Naive B cell (primary cell): Measurements from ENCODE around the gene KEAP1. TPM values are rescaled to one million over a fixed set of nuclear protein-coding genes. Genes with fewer than 3 reads are reported as not detected.
"Not testable (repeated sequence)": the region's sequence is repeated elsewhere in the genome, so short reads cannot be mapped to it uniquely, and the experiment has no call there.

Source experiments
- ATAC-seq, 2 donors: fragments of 150-1000 bp; cut with Tn5 transposase; 2 replicates each; pipeline ENCODE4 v1.10.0; 2021; ENCODE audit warnings: low read depth in 2 of 2, mild to moderate bottlenecking in 2 of 2, moderate library complexity in 2 of 2
- DNase-seq: peaks from one replicate; pipeline ENCODE4 v3.0.0; 2022
- H3K27ac Mint-ChIP-seq, 6 donors: one replicate each; pipeline ENCODE4 v1.8.0; 2020 to 2022; ENCODE audit warnings: mild to moderate bottlenecking in 6 of 6, mixed read lengths in 6 of 6, moderate library complexity in 5 of 6, inconsistent platforms in 2 of 6
- H3K27me3 Mint-ChIP-seq, 3 donors: one replicate each; pipeline ENCODE4 v1.8.0; 2021 to 2022; ENCODE audit warnings: mixed read lengths in 3 of 3, mild to moderate bottlenecking in 1 of 3
- H3K36me3 Mint-ChIP-seq, 2 donors: one replicate each; pipeline ENCODE4 v1.8.0; 2020 to 2022; ENCODE audit warnings: mixed read lengths in 2 of 2, inconsistent platforms in 1 of 2, mild to moderate bottlenecking in 1 of 2
- H3K4me1 Mint-ChIP-seq, 3 donors: one replicate each; pipeline ENCODE4 v1.8.0; 2020 to 2022; ENCODE audit warnings: mixed read lengths in 3 of 3, inconsistent platforms in 1 of 3, mild to moderate bottlenecking in 1 of 3, moderate library complexity in 1 of 3
- H3K4me3 Mint-ChIP-seq, 8 donors: one replicate each; pipeline ENCODE4 v1.8.0; 2020 to 2022; ENCODE audit warnings: mild to moderate bottlenecking in 8 of 8, mixed read lengths in 8 of 8, moderate library complexity in 8 of 8, inconsistent platforms in 2 of 8
- H3K9me3 Mint-ChIP-seq, 7 donors: one replicate each; pipeline ENCODE4 v1.8.0; 2020 to 2022; ENCODE audit warnings: mixed read lengths in 7 of 7, mild to moderate bottlenecking in 5 of 7, inconsistent platforms in 2 of 7, moderate library complexity in 1 of 7
- polyA plus RNA-seq, 6 donors: library from polyadenylated mRNA; unstranded; fragments of 300-500 nt; fragmentation: Illumina TruSeq; gene quantifications; one replicate each; pipeline ENCODE4 v1.2.3, GENCODE V29; 2021; ENCODE audit warnings: low read depth in 6 of 6

The KEAP1 gene
- polyA plus RNA-seq, 6 donors from 2014 or later, result 0.18 to 9.8 (median 7.7) TPM

DNA sequence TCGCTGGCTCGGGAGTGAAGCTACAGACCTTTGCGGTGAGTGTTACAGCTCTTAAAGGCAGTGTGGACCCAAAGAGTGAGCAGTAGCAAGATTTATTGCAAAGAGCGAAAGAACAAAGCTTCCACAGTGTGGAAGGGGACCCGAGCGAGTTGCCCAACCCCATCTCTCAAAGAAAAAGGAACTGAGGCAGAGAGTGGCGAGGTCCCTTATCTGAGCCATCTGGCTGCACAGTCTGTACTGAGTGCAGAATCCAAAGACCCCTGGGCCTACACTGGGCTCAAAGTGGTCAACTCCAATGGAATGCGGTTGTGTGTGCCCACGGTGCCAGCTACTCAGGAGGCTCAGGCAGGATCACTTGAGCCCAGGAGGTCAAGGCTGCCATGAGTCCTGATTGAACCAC lies 35.9 kb upstream of the KEAP1 start:
- peak overlapping the region in 4 of 8 donors; percentile 6 to 52 (median 34) for H3K4me3 Mint-ChIP-seq
- DNase-seq, result not testable (repeated sequence)

GRCh38 chr19:10538204-10538983 lies 35.2 kb upstream of the KEAP1 start:
- Mint-ChIP-seq H3K36me3 (no peaks in the 10 kb centered on the region), H3K9me3 (no peaks in the 10 kb centered on the region), H3K27ac (no peak overlapping the region), H3K4me1 (peaks cover 0 to 12% (median 3%) of the 10 kb centered on the region in 3 donors), H3K4me3 (peak overlapping the region in 3 of 8 donors; percentile 6 to 52 (median 43)), H3K27me3 (peaks cover 16 to 30% (median 27%) of the 10 kb centered on the region in 3 donors)
- ATAC-seq, result no peak
- DNase-seq, result no peak

More for the DNA sequence above, 35.9 kb upstream of the KEAP1 start:
- not testable (repeated sequence) for H3K9me3 Mint-ChIP-seq, H3K36me3 Mint-ChIP-seq, ATAC-seq, H3K27ac Mint-ChIP-seq
- Mint-ChIP-seq H3K4me1 (peaks cover 0 to 13% (median 5%) of the 10 kb centered on the region in 3 donors), H3K27me3 (peaks cover 16 to 30% (median 27%) of the 10 kb centered on the region in 3 donors)

- H3K4me1 Mint-ChIP-seq, result peaks cover 0 to 10% (median 0%) of the 10 kb centered on the region in 3 donors
- no peak overlapping the region for H3K4me3 Mint-ChIP-seq
- H3K36me3 Mint-ChIP-seq, result no peaks in the 10 kb centered on the region
- no peak overlapping the region for H3K27ac Mint-ChIP-seq
- DNase-seq, result no peak
- H3K9me3 Mint-ChIP-seq, result no peaks in the 10 kb centered on the region
- peaks cover 16 to 31% (median 30%) of the 10 kb centered on the region in 3 donors for H3K27me3 Mint-ChIP-seq
- ATAC-seq, result no peak
Observed at GRCh38 chr19:10537668-10538067, 34.5 kb upstream of the KEAP1 start.

DNA sequence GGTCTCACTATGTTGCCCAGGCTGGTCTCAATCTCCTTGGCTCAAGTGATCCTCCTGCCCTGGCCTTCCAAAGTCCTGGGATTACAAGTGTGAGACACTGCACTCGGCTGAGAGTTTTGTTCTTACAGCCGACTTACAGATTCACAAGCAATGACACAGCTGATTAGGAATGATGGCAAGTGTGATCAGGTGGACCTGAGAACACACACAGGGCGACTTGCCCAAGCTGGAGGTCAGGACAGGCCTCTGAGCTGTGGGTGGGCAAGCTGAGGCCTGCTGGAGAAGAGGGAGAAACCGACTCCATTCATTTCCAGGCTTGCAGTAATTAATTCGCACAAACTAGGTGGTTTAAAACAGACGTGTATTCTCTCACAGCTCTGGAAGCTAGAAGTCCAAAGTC lies 32.5 kb upstream of the KEAP1 start:
- Mint-ChIP-seq H3K4me1 (peaks cover 0 to 10% (median 0%) of the 10 kb centered on the region in 3 donors), H3K27ac (no peak overlapping the region), H3K36me3 (peaks cover 0 to 4% of the 10 kb centered on the region in 2 donors), H3K9me3 (no peaks in the 10 kb centered on the region), H3K27me3 (peaks cover 12 to 37% (median 28%) of the 10 kb centered on the region in 3 donors), H3K4me3 (no peak overlapping the region)
- DNase-seq (no peak), ATAC-seq (no peak)

GRCh38 chr19:10533646-10534386 lies 30.7 kb upstream of the KEAP1 start:
- peaks cover 0 to 8% (median 0%) of the 10 kb centered on the region in 3 donors for H3K4me1 Mint-ChIP-seq
- H3K36me3 Mint-ChIP-seq, result peaks cover 0 to 4% of the 10 kb centered on the region in 2 donors
- peaks cover 9 to 23% (median 17%) of the 10 kb centered on the region in 3 donors for H3K27me3 Mint-ChIP-seq
- no peak overlapping the region for H3K27ac Mint-ChIP-seq
- ATAC-seq, result no peak
- no peaks in the 10 kb centered on the region for H3K9me3 Mint-ChIP-seq
- no peak for DNase-seq
- peak overlapping the region in 1 of 8 donors; percentile 63 for H3K4me3 Mint-ChIP-seq

- H3K27ac Mint-ChIP-seq, result no peak overlapping the region
- peaks cover 8 to 18% (median 8%) of the 10 kb centered on the region in 3 donors for H3K27me3 Mint-ChIP-seq
- ATAC-seq, result no peak
- H3K4me1 Mint-ChIP-seq, result no peaks in the 10 kb centered on the region
- no peak for DNase-seq
- H3K9me3 Mint-ChIP-seq, result no peaks in the 10 kb centered on the region
- no peak overlapping the region for H3K4me3 Mint-ChIP-seq
- H3K36me3 Mint-ChIP-seq, result peaks cover 0 to 4% of the 10 kb centered on the region in 2 donors
Observed at GRCh38 chr19:10532457-10532856, 29.3 kb upstream of the KEAP1 start.

GRCh38 chr19:10526887-10527286 lies 23.7 kb upstream of the KEAP1 start:
- ATAC-seq, H3K4me3 Mint-ChIP-seq, DNase-seq, H3K27me3 Mint-ChIP-seq, H3K9me3 Mint-ChIP-seq, H3K36me3 Mint-ChIP-seq, H3K27ac Mint-ChIP-seq, H3K4me1 Mint-ChIP-seq: not testable (repeated sequence)

GRCh38 chr19:10525636-10526035 lies 22.5 kb upstream of the KEAP1 start:
- Mint-ChIP-seq H3K4me3 (no peak overlapping the region), H3K9me3 (no peaks in the 10 kb centered on the region), H3K27ac (no peak overlapping the region), H3K27me3 (no peaks in the 10 kb centered on the region), H3K36me3 (no peaks in the 10 kb centered on the region), H3K4me1 (no peaks in the 10 kb centered on the region)
- DNase-seq (no peak), ATAC-seq (no peak)

DNA sequence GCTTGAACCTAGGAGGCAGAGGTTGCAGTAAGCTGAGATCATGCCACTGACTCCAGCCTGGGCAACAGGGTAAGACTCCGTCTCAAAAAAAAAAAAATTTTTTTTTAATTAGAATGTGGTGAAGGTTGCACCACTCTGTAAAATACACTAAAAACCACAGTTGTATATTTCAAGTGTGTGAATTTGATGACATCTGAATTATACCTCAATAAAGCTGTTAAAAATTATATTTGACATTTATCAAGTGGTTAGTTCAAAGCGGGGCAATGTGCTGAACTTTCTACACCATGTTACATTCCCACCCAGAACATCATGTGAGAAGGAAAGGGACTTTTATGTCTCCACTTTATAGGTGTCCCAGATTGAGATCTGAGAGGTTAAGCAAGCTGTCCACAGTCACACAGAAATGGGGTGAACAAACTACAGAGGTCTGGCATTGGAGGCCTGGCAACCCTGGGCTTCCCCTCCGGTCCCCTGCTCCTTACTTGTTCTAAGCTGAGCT lies 20.0 kb upstream of the KEAP1 start:
- no peaks in the 10 kb centered on the region for H3K36me3 Mint-ChIP-seq
- H3K4me3 Mint-ChIP-seq, result no peak overlapping the region
- no peak for ATAC-seq
- no peak for DNase-seq
- H3K4me1 Mint-ChIP-seq, result peaks cover 13 to 15% (median 14%) of the 10 kb centered on the region in 3 donors
- peak overlapping the region in 1 of 6 donors; percentile 19 for H3K27ac Mint-ChIP-seq
- peaks cover 10 to 21% (median 20%) of the 10 kb centered on the region in 3 donors for H3K27me3 Mint-ChIP-seq
- peaks cover 0 to 2% (median 0%) of the 10 kb centered on the region in 7 donors for H3K9me3 Mint-ChIP-seq

DNA sequence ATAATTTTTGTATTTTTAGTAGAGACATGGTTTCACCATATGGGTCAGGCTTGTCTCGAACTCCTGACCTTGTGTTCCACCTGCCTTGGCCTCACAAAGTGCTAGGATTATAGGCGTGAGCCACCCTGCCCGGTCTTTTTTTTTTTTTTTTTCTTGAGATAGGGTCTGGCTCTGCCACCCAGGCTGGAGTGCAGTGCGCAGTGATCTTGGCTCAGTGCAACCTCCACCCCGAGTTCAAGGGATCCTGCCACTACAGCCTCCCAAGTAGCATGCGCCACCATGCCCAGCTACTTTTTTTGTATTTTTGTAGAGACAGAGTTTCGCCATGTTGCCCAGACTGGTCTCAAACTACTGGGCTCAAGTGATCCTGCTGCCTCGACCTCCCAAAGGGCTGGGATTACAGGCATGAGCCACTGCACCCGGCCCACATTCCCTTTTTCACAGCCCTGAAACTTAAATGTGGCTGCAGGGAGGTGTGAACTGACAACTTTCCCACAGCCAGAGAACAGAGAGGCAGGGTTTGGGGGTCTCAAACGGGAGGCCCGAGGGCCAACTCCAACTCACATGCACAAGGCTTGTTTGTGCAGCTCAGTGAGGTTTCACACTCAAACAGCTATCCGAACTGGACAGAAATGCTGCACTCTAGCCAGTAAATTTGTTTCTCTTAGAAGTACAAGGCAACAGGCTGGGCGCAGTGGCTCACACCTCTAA lies 18.5 kb upstream of the KEAP1 start:
- peaks cover 20 to 23% (median 21%) of the 10 kb centered on the region in 3 donors for H3K4me1 Mint-ChIP-seq
- peaks cover 19 to 32% (median 31%) of the 10 kb centered on the region in 3 donors for H3K27me3 Mint-ChIP-seq
- H3K36me3 Mint-ChIP-seq, result peaks cover 0 to 5% of the 10 kb centered on the region in 2 donors
- H3K27ac Mint-ChIP-seq, result no peak overlapping the region
- peak overlapping the region in 1 of 8 donors; percentile 51 for H3K4me3 Mint-ChIP-seq
- peaks cover 0 to 2% (median 0%) of the 10 kb centered on the region in 7 donors for H3K9me3 Mint-ChIP-seq
- DNase-seq (no peak), ATAC-seq (no peak)

- H3K4me3 Mint-ChIP-seq, result no peak overlapping the region
- H3K9me3 Mint-ChIP-seq, result peaks cover 0 to 2% (median 0%) of the 10 kb centered on the region in 7 donors
- peaks cover 25 to 40% (median 39%) of the 10 kb centered on the region in 3 donors for H3K27me3 Mint-ChIP-seq
- H3K36me3 Mint-ChIP-seq, result peaks cover 0 to 7% of the 10 kb centered on the region in 2 donors
- ATAC-seq (no peak), DNase-seq (no peak)
- peak overlapping the region in 1 of 6 donors; percentile 85 for H3K27ac Mint-ChIP-seq
- H3K4me1 Mint-ChIP-seq, result peaks cover 22 to 25% (median 23%) of the 10 kb centered on the region in 3 donors
Observed at GRCh38 chr19:10520652-10521318, 17.6 kb upstream of the KEAP1 start.

- Mint-ChIP-seq H3K36me3 (peaks cover 0 to 7% of the 10 kb centered on the region in 2 donors), H3K4me1 (peaks cover 22 to 25% (median 23%) of the 10 kb centered on the region in 3 donors), H3K27me3 (peaks cover 35 to 53% (median 49%) of the 10 kb centered on the region in 3 donors), H3K4me3 (peak overlapping the region in 5 of 8 donors; percentile 40 to 79 (median 75)), H3K9me3 (peaks cover 0 to 2% (median 0%) of the 10 kb centered on the region in 7 donors), H3K27ac (no peak overlapping the region)
- ATAC-seq (no peak), DNase-seq (no peak)
Observed at GRCh38 chr19:10519421-10519820, 16.3 kb upstream of the KEAP1 start.
